HepG2 (cell line): Measurements from ENCODE around the gene ARMH1. TPM values are rescaled to one million over a fixed set of nuclear protein-coding genes. Genes with fewer than 3 reads are reported as not detected.

Experiments used
- ASH2L ChIP-seq: fragments of 300-600, 200-600 bp; sonication (generic); IDR thresholded peaks from 2 replicates; pipeline ENCODE4 v1.7.0; 2017; ENCODE audit warnings: low read depth, mild to moderate bottlenecking, moderate library complexity, mixed read lengths, low read length; ENCODE audit not compliant: insufficient read length
- CBX1 ChIP-seq: IDR thresholded peaks from one replicate; pipeline ENCODE4 v1.6.1; 2016; ENCODE audit warnings: antibody characterized with exemption, low read depth
- CEBPB ChIP-seq: IDR thresholded peaks from 2 replicates; pipeline ENCODE4 v1.6.1; 2011; ENCODE audit warnings: low read depth, low read length, improper control_type of control experiment, borderline replicate concordance
- FIP1L1 ChIP-seq: fragments of 200-400 bp; formaldehyde crosslinking; IDR thresholded peaks from 2 replicates; pipeline ENCODE4 v1.6.1; 2018; ENCODE audit warnings: low read depth, mild to moderate bottlenecking, low read length, moderate library complexity, borderline replicate concordance; ENCODE audit not compliant: insufficient read depth
- HMG20A ChIP-seq: IDR thresholded peaks from 2 replicates; pipeline ENCODE4 v1.6.1; 2016; ENCODE audit warnings: borderline replicate concordance
- HMGXB4 ChIP-seq, 2 experiments: sonication (generic) in 1 of 2; formaldehyde crosslinking in 1 of 2; IDR thresholded peaks; 2 replicates each; pipeline versions ENCODE4 v1.4.0 to v1.6.1; 2018 to 2020; ENCODE audit warnings: missing genetic modification reagents in 2 of 2, borderline replicate concordance in 1 of 2, low read depth in 1 of 2, mild to moderate bottlenecking in 1 of 2, missing biosample characterization in 1 of 2
- HOXA7 ChIP-seq: sonication (generic); formaldehyde crosslinking; IDR thresholded peaks from 2 replicates; pipeline ENCODE4 v1.8.1; 2022; ENCODE audit warnings: mild to moderate bottlenecking, missing genetic modification reagents, moderate library complexity
- ISX ChIP-seq: sonication (generic); formaldehyde crosslinking; conservative IDR thresholded peaks from 2 replicates; pipeline ENCODE4 v1.5.0; 2020; ENCODE audit warnings: missing genetic modification reagents
- MBNL3 ChIP-seq: fragments of 250-450 bp; sonication (Bioruptor Pico); conservative IDR thresholded peaks from 2 replicates; pipeline ENCODE4 v1.8.0; 2022; ENCODE audit warnings: mild to moderate bottlenecking, inconsistent platforms
- MTF1 ChIP-seq: sonication (generic); formaldehyde crosslinking; IDR thresholded peaks from 2 replicates; pipeline ENCODE4 v1.5.0; 2020; ENCODE audit warnings: missing genetic modification reagents
- NCOA1 ChIP-seq: sonication (generic); formaldehyde crosslinking; IDR thresholded peaks from 2 replicates; pipeline ENCODE4 v1.9.0; 2021; ENCODE audit warnings: missing genetic modification reagents
- PAWR ChIP-seq: sonication (generic); formaldehyde crosslinking; IDR thresholded peaks from 2 replicates; pipeline ENCODE4 v1.4.0; 2020; ENCODE audit warnings: missing genetic modification reagents, mild to moderate bottlenecking, borderline replicate concordance
- SMAD9 ChIP-seq: sonication (generic); formaldehyde crosslinking; IDR thresholded peaks from 2 replicates; pipeline ENCODE4 v1.5.1; 2020; ENCODE audit warnings: mild to moderate bottlenecking, missing genetic modification reagents
- TEAD3 ChIP-seq: optimal IDR thresholded peaks from 2 replicates; pipeline ENCODE3; 2016; ENCODE audit warnings: borderline replicate concordance
- ZNF292 ChIP-seq: sonication (generic); formaldehyde crosslinking; IDR thresholded peaks from 2 replicates; pipeline ENCODE4 v1.8.1; 2022; ENCODE audit warnings: mild to moderate bottlenecking, low read depth, missing genetic modification reagents, borderline replicate concordance
- ZNF34 ChIP-seq: sonication (generic); formaldehyde crosslinking; IDR thresholded peaks from 2 replicates; pipeline ENCODE4 v1.4.0; 2020; ENCODE audit warnings: mild to moderate bottlenecking, missing genetic modification reagents, borderline replicate concordance
- ZNF468 ChIP-seq: sonication (generic); formaldehyde crosslinking; IDR thresholded peaks from 2 replicates; pipeline ENCODE4 v1.8.0; 2022; ENCODE audit warnings: mild to moderate bottlenecking, moderate library complexity, missing genetic modification reagents
- ZNF589 ChIP-seq: sonication (generic); formaldehyde crosslinking; conservative IDR thresholded peaks from 2 replicates; pipeline ENCODE4 v1.8.0; 2022; ENCODE audit warnings: mild to moderate bottlenecking, moderate library complexity, missing genetic modification reagents
- ZNF605 ChIP-seq: sonication (generic); formaldehyde crosslinking; IDR thresholded peaks from 2 replicates; pipeline ENCODE4 v1.8.0; 2022; ENCODE audit warnings: mild to moderate bottlenecking, missing genetic modification reagents
- polyA plus RNA-seq, 8 experiments: library from polyadenylated mRNA; depleted of rRNA in 3 of 8; stranded (reverse) in 7 of 8; unstranded in 1 of 8; fragments of >200 nt; fragmentation: Illumina TruSeq in 4 of 8; extraction: Trizol in 4 of 8; gene quantifications; 2 replicates each; pipeline versions ENCODE4 v1.2.1 to v1.2.3, GENCODE V29; 2011 to 2016; ENCODE audit warnings: low read depth in 4 of 8, missing spikeins in 1 of 8, mixed read lengths in 1 of 8; ENCODE audit not compliant: insufficient read depth in 1 of 8
- total RNA-seq, 5 experiments: library from RNA; depleted of rRNA; stranded (reverse); fragments of >200 nt; fragmentation: Illumina TruSeq; extraction: Trizol; gene quantifications; 2 replicates each; pipeline ENCODE4 v1.2.3, GENCODE V29; 2016; ENCODE audit warnings: low read depth in 1 of 5
- TF ChIP-seq, protein P1 (sequence below): sonication (generic); formaldehyde crosslinking; IDR thresholded peaks from 2 replicates; pipeline ENCODE4 v1.4.0; 2020; ENCODE audit warnings: mild to moderate bottlenecking, missing genetic modification reagents
- TF ChIP-seq, protein P2 (sequence below): IDR thresholded peaks from 2 replicates; pipeline ENCODE4 v1.6.1; 2016; ENCODE audit warnings: low read depth
- TF ChIP-seq, protein P3 (sequence below): sonication (generic); formaldehyde crosslinking; IDR thresholded peaks from 2 replicates; pipeline ENCODE4 v1.9.0; 2021; ENCODE audit warnings: missing genetic modification reagents, mild to moderate bottlenecking, borderline replicate concordance

Gene ARMH1
- total and polyA plus RNA-seq, 2 of the 13 experiments (the other 11 are each of a cell fraction or from before 2014, with no cell fraction given): 0.69 TPM; not detected in 1

DNA sequence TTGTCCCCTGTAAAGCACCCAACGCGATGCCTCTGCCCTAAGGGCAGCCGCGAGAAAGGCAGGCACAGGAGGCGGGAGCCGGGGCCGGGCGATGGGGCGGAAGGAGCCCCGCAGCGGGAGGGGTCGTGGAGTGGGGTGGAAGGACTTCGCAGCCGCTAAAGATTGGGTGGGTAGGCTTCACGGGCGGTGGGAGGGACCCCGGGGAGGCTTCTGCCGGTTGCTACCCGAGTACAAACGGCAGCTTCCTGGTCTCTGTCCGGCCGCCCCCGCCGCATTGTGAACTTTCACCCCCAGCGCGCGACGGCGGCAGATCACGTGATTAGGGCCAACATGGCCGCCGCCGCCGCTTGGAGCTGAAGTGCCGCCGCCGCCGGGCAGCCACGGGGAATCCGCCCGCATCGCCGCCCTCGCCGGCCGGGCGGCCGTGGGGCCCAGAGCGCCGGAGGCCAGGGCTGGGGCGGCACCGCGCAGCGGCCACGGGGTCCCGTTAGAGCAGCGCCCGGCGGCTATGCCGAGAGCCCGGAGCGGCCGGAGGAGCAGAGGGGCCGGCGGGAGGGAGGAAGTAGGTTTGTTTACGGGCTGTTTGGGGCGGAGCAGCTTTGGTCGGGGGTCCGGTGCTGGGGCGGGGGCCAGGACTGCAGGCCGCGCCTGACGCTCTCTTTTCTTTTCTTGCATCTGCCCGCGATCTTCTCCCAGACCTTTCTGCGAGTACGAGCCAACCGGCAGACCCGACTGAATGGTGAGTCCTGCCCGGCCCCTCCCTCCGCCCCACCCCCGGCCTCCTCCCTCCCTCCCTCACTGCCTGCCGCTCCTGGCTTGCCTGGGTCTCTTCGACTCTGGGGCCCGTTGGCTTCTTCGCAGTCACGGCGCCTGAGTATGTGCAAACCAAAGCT lies 42.6 kb upstream of the ARMH1 start (continued):
- TF ChIP-seq MTF1 (no peak), HMG20A (CRISPR knock-in tag) (no peak), TEAD3 (CRISPR knock-in tag) (no peak), CBX1 (no peak), SMAD9 (no peak), ISX (CRISPR knock-in tag) (no peak), PAWR (CRISPR knock-in tag) (no peak), FIP1L1 (no peak), ASH2L (peak; percentile 77), ZNF292 (CRISPR knock-in tag) (peak; percentile 62; the same call in 1 of the 2 replicates), HMGXB4 (CRISPR knock-in tag; IDR thresholded peaks at IDR 0.05; ENCODE audit: borderline replicate concordance in 1 of 2, low read depth in 1 of 2) (peak in 1 of 2 experiments; percentile 19; a peak in 1 of 4 replicates), ZNF468 (CRISPR knock-in tag) (0 out of 2 replicates have a peak, but pooled peaks have one; percentile 41), ZNF605 (CRISPR knock-in tag) (no peak), NCOA1 (CRISPR knock-in tag) (peak; percentile 32; the same call in 1 of the 2 replicates), MBNL3 (CRISPR knock-in tag) (no peak), ZNF589 (no peak), ZNF34 (CRISPR knock-in tag) (no peak; the same call in 1 of the 2 replicates), HOXA7 (no peak), CEBPB (no peak)
- TF ChIP-seq, protein P1, sequence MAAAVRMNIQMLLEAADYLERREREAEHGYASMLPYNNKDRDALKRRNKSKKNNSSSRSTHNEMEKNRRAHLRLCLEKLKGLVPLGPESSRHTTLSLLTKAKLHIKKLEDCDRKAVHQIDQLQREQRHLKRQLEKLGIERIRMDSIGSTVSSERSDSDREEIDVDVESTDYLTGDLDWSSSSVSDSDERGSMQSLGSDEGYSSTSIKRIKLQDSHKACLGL: peak; percentile 41; the same call in 1 of the 2 replicates
- TF ChIP-seq, protein P2, sequence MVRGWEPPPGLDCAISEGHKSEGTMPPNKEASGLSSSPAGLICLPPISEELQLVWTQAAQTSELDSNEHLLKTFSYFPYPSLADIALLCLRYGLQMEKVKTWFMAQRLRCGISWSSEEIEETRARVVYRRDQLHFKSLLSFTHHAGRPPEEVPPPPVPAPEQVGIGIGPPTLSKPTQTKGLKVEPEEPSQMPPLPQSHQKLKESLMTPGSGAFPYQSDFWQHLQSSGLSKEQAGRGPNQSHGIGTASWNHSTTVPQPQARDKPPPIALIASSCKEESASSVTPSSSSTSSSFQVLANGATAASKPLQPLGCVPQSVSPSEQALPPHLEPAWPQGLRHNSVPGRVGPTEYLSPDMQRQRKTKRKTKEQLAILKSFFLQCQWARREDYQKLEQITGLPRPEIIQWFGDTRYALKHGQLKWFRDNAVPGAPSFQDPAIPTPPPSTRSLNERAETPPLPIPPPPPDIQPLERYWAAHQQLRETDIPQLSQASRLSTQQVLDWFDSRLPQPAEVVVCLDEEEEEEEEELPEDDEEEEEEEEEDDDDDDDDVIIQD (CRISPR knock-in tag): no peak
- TF ChIP-seq, protein P3, sequence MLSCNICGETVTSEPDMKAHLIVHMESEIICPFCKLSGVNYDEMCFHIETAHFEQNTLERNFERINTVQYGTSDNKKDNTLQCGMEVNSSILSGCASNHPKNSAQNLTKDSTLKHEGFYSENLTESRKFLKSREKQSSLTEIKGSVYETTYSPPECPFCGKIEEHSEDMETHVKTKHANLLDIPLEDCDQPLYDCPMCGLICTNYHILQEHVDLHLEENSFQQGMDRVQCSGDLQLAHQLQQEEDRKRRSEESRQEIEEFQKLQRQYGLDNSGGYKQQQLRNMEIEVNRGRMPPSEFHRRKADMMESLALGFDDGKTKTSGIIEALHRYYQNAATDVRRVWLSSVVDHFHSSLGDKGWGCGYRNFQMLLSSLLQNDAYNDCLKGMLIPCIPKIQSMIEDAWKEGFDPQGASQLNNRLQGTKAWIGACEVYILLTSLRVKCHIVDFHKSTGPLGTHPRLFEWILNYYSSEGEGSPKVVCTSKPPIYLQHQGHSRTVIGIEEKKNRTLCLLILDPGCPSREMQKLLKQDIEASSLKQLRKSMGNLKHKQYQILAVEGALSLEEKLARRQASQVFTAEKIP (CRISPR knock-in tag): no peak
